GM10248 (cell line): ENCODE measurements around the gene USP12.

Experiments
- CTCF ChIA-PET: fragments of 300-600 bp; sonication (Branson Sonifier 250); formaldehyde crosslinking; extraction: SDS; loops from one replicate; lab custom pipeline; 2021; ENCODE audit warnings: antibody characterized with exemption; lab: Yijun Ruan, JAX
- POLR2A ChIA-PET: fragments of 350-650 bp; sonication (Branson Sonifier 250); formaldehyde crosslinking; extraction: SDS; loops from one replicate; lab custom pipeline; 2020; ENCODE audit warnings: antibody characterized with exemption; lab: Yijun Ruan, JAX
- DNase-seq: peaks from one replicate; pipeline ENCODE4 v3.0.0; 2012; ENCODE audit errors: extremely low spot score
- CTCF ChIP-seq: IDR thresholded peaks from 2 replicates; pipeline ENCODE4 v1.5.1; 2012; ENCODE audit warnings: mild to moderate bottlenecking, low read depth; ENCODE audit errors: extremely low read depth, missing control alignments, control extremely low read depth

The USP12 gene

GRCh38 chr13:27086599-27087265 is 84.9 kb downstream of the USP12 start:
- CTCF ChIA-PET: interaction anchor here (0.9 to 1.7 kb wide), 6 partner anchors 10 to 101 kb away, joined by 3 to 5 read pairs (median 4); no protein-coding TSS in a partner anchor
- POLR2A ChIA-PET: no interaction called here
- no peak for TF ChIP-seq CTCF
- DNase-seq: no peak

GRCh38 chr13:27083183-27083582 is 88.4 kb downstream of the USP12 start:
- ChIA-PET CTCF (no interaction called here), POLR2A (no interaction called here)
- DNase-seq: no peak
- no peak for TF ChIP-seq CTCF

- CTCF ChIA-PET: no interaction called here
- POLR2A ChIA-PET: no interaction called here
- no peak for TF ChIP-seq CTCF
- DNase-seq: no peak
These were observed 89.5 kb downstream of the USP12 start for GRCh38 chr13:27081893-27082679.

- DNase-seq: no peak
- CTCF ChIA-PET: no interaction called here
- POLR2A ChIA-PET: no interaction called here
- no peak for TF ChIP-seq CTCF
These were observed 91.3 kb downstream of the USP12 start for GRCh38 chr13:27080018-27080948.

GRCh38 chr13:27079421-27079958 is 92.1 kb downstream of the USP12 start:
- no peak for DNase-seq
- CTCF ChIA-PET: no interaction called here
- no peak for TF ChIP-seq CTCF
- POLR2A ChIA-PET: no interaction called here

GRCh38 chr13:27077451-27077850 is 94.2 kb downstream of the USP12 start:
- DNase-seq: no peak
- ChIA-PET POLR2A (no interaction called here), CTCF (no interaction called here)
- no peak for TF ChIP-seq CTCF
